ENCODE measurements around the gene ERI3.

The ERI3 gene

GRCh38 chr1:44217809-44218410 lies 137.1 kb downstream of the ERI3 start:
- H3K27me3 ChIP-seq (ENCODE audit: insufficient read depth, poor library complexity, severe bottlenecking): no peaks in the 10 kb centered on the region
- peak; percentile 57 for ATAC-seq (ENCODE audit: low read depth)

GRCh38 chr1:44213222-44214112 lies 141.6 kb downstream of the ERI3 start, which contains the start of gene DMAP1:
TSS of gene DMAP1 (plus strand) at chr1:44213471. CDS start at chr1:44213754, 283 bp downstream.
- peak within 1 kb of the TSS; percentile 72 for H3K4me3 ChIP-seq (ENCODE audit: severe bottlenecking)
- ATAC-seq (ENCODE audit: low read depth): peak; percentile 80
- peak within 1 kb of the TSS; percentile 16 for H3K27ac ChIP-seq (ENCODE audit: poor library complexity, severe bottlenecking)

More at GRCh38 chr1:44217809-44218410, 137.1 kb downstream of the ERI3 start:
- H3K9me3 ChIP-seq (ENCODE audit: severe bottlenecking): no peaks in the 10 kb centered on the region
- H3K4me3 ChIP-seq (ENCODE audit: severe bottlenecking): no peak overlapping the region
- peaks cover 57% of the 10 kb centered on the region for H3K36me3 ChIP-seq (ENCODE audit: low read depth)
- no peak for DNase-seq (ENCODE audit: low spot score)
- H3K4me1 ChIP-seq (ENCODE audit: insufficient read depth, poor library complexity, severe bottlenecking): no peaks in the 10 kb centered on the region
- TF ChIP-seq CTCF (IDR thresholded peaks at IDR 0.05; ENCODE audit: poor library complexity, severe bottlenecking): peak; percentile 89
- H3K27ac ChIP-seq (ENCODE audit: poor library complexity, severe bottlenecking): no peak overlapping the region

GRCh38 chr1:44212355-44213221 lies 142.5 kb downstream of the ERI3 start:
- no peak for ATAC-seq (ENCODE audit: low read depth)
- peaks cover 27% of the 10 kb centered on the region for H3K36me3 ChIP-seq (ENCODE audit: low read depth)
- H3K4me3 ChIP-seq (ENCODE audit: severe bottlenecking): peak overlapping the region; percentile 72
- H3K27me3 ChIP-seq (ENCODE audit: insufficient read depth, poor library complexity, severe bottlenecking): no peaks in the 10 kb centered on the region
- no peaks in the 10 kb centered on the region for H3K4me1 ChIP-seq (ENCODE audit: insufficient read depth, poor library complexity, severe bottlenecking)
- H3K9me3 ChIP-seq (ENCODE audit: severe bottlenecking): no peaks in the 10 kb centered on the region
- no peak for TF ChIP-seq CTCF (IDR thresholded peaks at IDR 0.05; ENCODE audit: poor library complexity, severe bottlenecking)
- DNase-seq (ENCODE audit: low spot score): no peak
- H3K27ac ChIP-seq (ENCODE audit: poor library complexity, severe bottlenecking): no peak overlapping the region

More at GRCh38 chr1:44213222-44214112, 141.6 kb downstream of the ERI3 start, which contains the start of gene DMAP1:
- no peaks in the 10 kb centered on the region for H3K9me3 ChIP-seq (ENCODE audit: severe bottlenecking)
- H3K4me1 ChIP-seq (ENCODE audit: insufficient read depth, poor library complexity, severe bottlenecking): no peaks in the 10 kb centered on the region
- H3K27me3 ChIP-seq (ENCODE audit: insufficient read depth, poor library complexity, severe bottlenecking): no peaks in the 10 kb centered on the region
- DNase-seq (ENCODE audit: low spot score): no peak
- no peak for TF ChIP-seq CTCF (IDR thresholded peaks at IDR 0.05; ENCODE audit: poor library complexity, severe bottlenecking)
- peaks cover 34% of the 10 kb centered on the region for H3K36me3 ChIP-seq (ENCODE audit: low read depth)

- Histone ChIP-seq H3K4me1 (ENCODE audit: insufficient read depth, poor library complexity, severe bottlenecking) (no peaks in the 10 kb centered on the region), H3K27me3 (ENCODE audit: insufficient read depth, poor library complexity, severe bottlenecking) (no peaks in the 10 kb centered on the region), H3K9me3 (ENCODE audit: severe bottlenecking) (no peaks in the 10 kb centered on the region), H3K36me3 (ENCODE audit: low read depth) (peaks cover 9% of the 10 kb centered on the region), H3K4me3 (ENCODE audit: severe bottlenecking) (no peak overlapping the region), H3K27ac (ENCODE audit: poor library complexity, severe bottlenecking) (no peak overlapping the region)
- TF ChIP-seq CTCF (IDR thresholded peaks at IDR 0.05; ENCODE audit: poor library complexity, severe bottlenecking): no peak
- DNase-seq (ENCODE audit: low spot score) (no peak), ATAC-seq (ENCODE audit: low read depth) (no peak)
Measured at GRCh38 chr1:44210595-44210994, 144.5 kb downstream of the ERI3 start.

All from RWPE2 (cell line).